SIG-M5 (cell line): ENCODE results near the gene ISCU.
"Not testable (repeated sequence)": the region's sequence is repeated elsewhere in the genome, so short reads cannot be mapped to it uniquely, and the experiment has no call there.

Source experiments
- DNase-seq: peaks from one replicate; lab custom pipeline; 2025; lab: John Stamatoyannopoulos, UW

Gene ISCU

GRCh38 chr12:108618953-108619274 lies 56.5 kb downstream of the ISCU start:
- DNase-seq: not testable (repeated sequence)
